GM12874 (cell line): ENCODE measurements around the gene GADD45G.

Experiments used
- CTCF ChIP-seq: IDR thresholded peaks from 2 replicates; pipeline ENCODE4 v1.5.1; 2011; ENCODE audit warnings: low read depth, mild to moderate bottlenecking, control low read depth, low read length, moderate library complexity; ENCODE audit not compliant: insufficient read depth

Gene GADD45G

GRCh38 chr9:89586311-89586710 lies 18.5 kb upstream of the GADD45G start:
- no peak for TF ChIP-seq CTCF

GRCh38 chr9:89588271-89588879 lies 16.4 kb upstream of the GADD45G start:
- TF ChIP-seq CTCF = no peak

GRCh38 chr9:89590415-89590814 lies 14.4 kb upstream of the GADD45G start:
- no peak for TF ChIP-seq CTCF

GRCh38 chr9:89591274-89592212 lies 13.3 kb upstream of the GADD45G start:
- no peak for TF ChIP-seq CTCF

GRCh38 chr9:89592213-89592815 lies 12.5 kb upstream of the GADD45G start:
- TF ChIP-seq CTCF = no peak

- no peak for TF ChIP-seq CTCF
These were observed 11.7 kb upstream of the GADD45G start for GRCh38 chr9:89592963-89593726.
